Mononuclear cell (primary cell): ENCODE measurements around the gene DOLPP1. TPM values are rescaled to one million over a fixed set of nuclear protein-coding genes. Genes with fewer than 3 reads are reported as not detected.
A peak's percentile ranks its signal among the peaks of the same experiment; 100 is the strongest.
"Not testable (repeated sequence)": the region's sequence is repeated elsewhere in the genome, so short reads cannot be mapped to it uniquely, and the experiment has no call there.

ENCODE experiments used
- H3K27me3 ChIP-seq: 2 replicates; pipeline ENCODE4 v1.6.0; 2011; ENCODE audit warnings: low read length, control low read depth; ENCODE audit not compliant: insufficient read depth
- H3K4me1 ChIP-seq: 2 replicates; pipeline ENCODE4 v1.5.1; 2011; ENCODE audit warnings: mild to moderate bottlenecking, low read length, control low read depth; ENCODE audit not compliant: insufficient read depth
- H3K4me3 ChIP-seq: 2 replicates; pipeline ENCODE4 v1.5.1; 2011; ENCODE audit warnings: mild to moderate bottlenecking, low read length, moderate library complexity
- H3K9me3 ChIP-seq: 2 replicates; pipeline ENCODE4 v1.5.1; 2011; ENCODE audit warnings: low read depth, mild to moderate bottlenecking, control low read depth, low read length
- total RNA-seq: library from RNA; depleted of rRNA; stranded (reverse); fragments of >200 nt; gene quantifications from one replicate; pipeline ENCODE4 v1.2.3, GENCODE V29; 2012

The DOLPP1 gene
- total RNA-seq, 1 donor: 1.9 TPM

DNA sequence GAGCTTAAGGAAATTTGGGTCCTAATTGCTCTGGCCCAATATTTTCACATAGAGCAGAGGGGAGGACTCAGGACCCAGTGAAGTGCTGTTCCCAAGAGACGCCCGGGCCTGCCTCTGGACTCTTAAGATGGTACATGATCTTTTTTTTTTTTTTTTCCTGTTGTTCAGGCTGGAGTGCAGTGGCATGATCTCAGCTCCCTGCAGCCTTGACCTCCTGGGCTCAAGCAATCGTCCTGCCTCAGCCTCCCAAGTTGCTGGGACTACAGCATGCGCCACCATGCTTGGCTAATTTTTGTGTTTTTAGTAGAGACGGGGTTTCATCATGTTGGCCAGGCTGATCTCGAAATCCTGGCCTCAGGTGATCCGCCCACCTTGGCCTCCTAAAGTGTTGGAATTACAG, 49.4 kb downstream of the DOLPP1 start:
- not testable (repeated sequence) for H3K27me3 ChIP-seq, H3K9me3 ChIP-seq, H3K4me3 ChIP-seq, H3K4me1 ChIP-seq

DNA sequence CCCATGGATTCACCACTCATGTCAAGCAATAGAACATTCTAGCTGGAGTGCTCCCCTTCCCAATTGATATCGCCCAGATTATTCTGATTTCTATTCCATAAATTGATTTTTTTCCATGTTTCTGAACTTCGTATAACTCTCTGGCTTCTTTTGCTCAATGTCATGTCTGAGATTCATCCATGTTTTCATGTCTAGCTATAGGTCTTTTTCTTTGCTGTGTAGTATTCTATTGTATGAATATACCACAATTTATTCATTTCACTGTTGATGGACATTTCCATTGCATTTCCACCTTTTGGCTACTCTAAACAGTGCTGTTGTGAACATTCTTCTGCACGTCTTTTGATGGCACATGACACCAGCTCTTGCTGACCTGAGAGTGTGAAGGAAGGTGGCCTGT, 49.9 kb downstream of the DOLPP1 start:
- H3K4me1 ChIP-seq: peaks cover 6% of the 10 kb centered on the region
- no peaks in the 10 kb centered on the region for H3K27me3 ChIP-seq
- no peak overlapping the region for H3K4me3 ChIP-seq
- no peaks in the 10 kb centered on the region for H3K9me3 ChIP-seq

DNA sequence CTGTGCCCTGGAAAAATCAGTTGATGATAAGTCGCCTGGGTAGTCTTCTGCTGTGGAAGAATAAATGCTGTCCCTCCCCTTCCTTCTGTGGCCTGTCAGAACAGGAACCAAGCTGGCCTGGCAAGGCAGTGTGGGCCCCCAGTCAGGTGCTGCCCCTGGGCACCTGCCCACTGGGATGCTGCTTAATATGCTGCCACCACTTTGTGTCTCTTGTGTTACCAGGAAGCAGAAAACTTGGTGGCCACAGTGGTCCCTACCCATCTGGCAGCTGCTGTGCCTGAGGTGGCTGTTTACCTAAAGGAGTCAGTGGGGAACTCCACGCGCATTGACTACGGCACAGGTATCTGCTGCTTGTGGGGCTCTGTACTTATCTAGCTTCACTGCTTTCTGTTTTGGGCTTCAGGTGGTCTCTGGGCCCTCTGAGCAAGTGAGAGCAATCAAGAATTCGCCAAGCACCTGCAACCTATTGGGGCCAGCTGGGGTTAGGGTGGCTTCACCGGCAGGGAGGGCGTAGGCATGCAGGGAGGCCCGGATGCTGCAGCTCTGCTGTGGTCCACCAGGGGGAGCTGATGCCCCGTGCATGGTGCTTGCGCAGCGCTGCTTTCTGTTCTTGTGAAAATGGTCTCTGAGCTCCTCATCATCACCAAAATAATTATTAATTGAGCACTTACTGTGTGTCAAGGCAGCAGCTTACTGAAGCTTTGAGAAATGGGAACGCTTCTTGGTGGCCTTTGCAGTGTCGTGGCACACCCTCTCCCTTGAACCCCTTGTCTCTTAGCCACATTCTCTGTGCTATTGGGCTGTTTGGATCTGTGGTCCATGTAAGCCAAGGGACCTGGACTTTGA, 50.6 kb downstream of the DOLPP1 start:
- Histone ChIP-seq H3K27me3 (no peaks in the 10 kb centered on the region), H3K4me1 (peaks cover 6% of the 10 kb centered on the region), H3K9me3 (no peaks in the 10 kb centered on the region), H3K4me3 (no peak overlapping the region)

DNA sequence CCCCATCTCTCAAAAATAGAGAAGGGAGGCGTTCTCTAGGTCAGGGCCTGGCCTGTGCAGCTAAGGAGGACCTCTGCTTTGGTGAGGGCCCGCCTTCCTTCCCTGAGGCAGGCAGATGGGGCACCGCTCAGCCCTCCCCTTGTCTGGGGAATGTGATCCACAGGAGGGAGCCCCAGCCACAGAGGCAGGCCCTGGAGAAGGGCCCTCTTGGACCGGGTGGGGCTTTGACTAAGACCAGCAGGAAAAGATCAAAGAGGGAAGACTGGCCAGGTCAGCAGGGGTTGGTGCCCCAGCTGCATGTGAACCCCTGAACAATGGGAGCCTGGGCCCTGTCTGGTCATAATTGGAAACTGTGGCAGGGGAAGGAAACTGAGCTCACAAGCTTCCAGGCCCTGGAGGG, 52.2 kb downstream of the DOLPP1 start:
- Histone ChIP-seq H3K4me1 (peaks cover 6% of the 10 kb centered on the region), H3K9me3 (no peaks in the 10 kb centered on the region), H3K27me3 (no peaks in the 10 kb centered on the region), H3K4me3 (no peak overlapping the region)

DNA sequence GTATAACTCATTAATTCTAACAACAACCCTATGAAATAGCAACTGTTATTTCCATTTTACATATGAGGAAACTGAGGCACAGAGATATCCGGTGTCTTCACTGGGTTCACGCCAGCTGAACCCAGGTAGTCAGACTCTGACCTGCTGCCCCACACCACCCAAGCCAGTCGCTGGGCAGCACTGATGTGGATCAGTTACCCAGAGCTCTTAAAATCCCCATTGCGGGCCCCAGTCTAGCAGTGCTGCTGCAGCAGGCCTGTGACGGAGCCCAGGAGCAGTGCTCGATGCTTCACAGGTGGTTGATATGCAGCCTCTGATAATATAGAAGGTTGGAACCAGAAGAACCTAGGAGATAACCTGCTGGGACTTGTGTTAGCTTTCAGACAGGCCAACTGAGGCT, 54.6 kb downstream of the DOLPP1 start:
- Histone ChIP-seq H3K27me3 (no peaks in the 10 kb centered on the region), H3K9me3 (no peaks in the 10 kb centered on the region), H3K4me3 (no peak overlapping the region), H3K4me1 (peaks cover 20% of the 10 kb centered on the region)

DNA sequence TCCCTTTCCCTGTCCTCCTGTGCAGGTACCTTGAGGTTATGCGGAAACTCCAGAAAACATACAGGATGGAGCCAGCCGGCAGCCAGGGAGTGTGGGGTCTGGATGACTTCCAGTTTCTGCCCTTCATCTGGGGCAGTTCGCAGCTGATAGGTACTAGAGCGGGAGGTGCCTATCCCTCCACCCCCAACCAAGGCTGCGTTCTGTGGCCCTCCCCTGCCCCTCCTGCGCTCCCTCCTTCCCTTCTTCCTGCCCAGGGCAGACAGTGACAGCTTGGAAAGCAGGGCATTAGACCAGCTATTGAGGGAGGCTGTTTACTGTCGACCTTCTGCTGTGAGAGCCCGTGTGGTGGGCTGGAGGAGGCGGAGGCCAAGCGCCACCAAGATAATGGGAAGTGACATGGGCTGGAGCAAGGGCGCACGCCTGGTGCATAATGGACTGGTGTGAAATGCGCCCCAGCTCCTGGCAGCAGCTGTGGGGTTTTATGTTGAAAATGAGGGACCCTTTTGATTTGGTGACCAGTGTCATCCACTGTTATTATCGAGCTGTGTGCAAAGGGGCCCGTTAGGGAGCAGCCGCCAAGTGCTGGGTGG, 55.6 kb downstream of the DOLPP1 start:
- peaks cover 28% of the 10 kb centered on the region for H3K4me1 ChIP-seq
- H3K9me3 ChIP-seq: no peaks in the 10 kb centered on the region
- no peak overlapping the region for H3K4me3 ChIP-seq
- H3K27me3 ChIP-seq: no peaks in the 10 kb centered on the region

DNA sequence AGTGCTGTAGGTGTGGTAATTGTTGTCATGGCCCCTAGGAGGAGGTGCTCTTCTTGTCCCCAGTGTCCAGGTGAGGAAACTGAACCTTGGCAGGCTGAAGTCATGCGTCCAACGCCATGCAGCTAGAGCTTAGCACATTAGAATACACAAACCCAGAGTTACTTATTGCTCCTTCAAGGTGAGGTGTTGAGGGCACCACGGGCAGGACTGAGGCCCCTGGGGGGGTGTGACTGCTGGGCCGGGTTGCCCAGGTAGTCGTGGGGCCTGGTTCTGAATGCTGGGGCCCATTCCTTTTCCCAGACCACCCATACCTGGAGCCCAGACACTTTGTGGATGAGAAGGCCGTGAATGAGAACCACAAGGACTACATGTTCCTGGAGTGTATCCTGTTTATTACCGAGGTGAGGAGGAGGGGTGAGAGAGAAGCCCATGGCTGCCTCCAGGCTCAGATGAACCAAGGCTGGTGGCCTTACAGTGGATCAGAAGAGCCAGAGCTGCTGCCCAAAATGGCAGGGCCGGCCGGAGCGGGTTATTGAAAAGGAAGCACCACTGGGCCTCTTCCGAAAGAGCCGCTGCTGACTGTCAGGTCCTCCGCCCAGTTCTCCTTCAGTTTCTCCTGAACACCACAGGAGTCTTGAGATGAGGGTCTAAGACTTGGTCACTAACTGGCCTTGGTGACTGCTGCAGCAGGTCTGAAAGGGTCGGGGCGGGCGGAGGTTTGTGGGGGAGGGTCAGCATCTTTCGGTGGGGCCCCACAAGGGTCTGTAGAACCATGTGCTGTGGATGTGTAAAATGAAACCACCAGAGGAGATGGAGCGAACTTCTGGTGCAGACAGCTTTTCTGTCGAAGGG, 56.6 kb downstream of the DOLPP1 start:
- Histone ChIP-seq H3K27me3 (no peaks in the 10 kb centered on the region), H3K9me3 (no peaks in the 10 kb centered on the region), H3K4me1 (peaks cover 34% of the 10 kb centered on the region), H3K4me3 (no peak overlapping the region)

DNA sequence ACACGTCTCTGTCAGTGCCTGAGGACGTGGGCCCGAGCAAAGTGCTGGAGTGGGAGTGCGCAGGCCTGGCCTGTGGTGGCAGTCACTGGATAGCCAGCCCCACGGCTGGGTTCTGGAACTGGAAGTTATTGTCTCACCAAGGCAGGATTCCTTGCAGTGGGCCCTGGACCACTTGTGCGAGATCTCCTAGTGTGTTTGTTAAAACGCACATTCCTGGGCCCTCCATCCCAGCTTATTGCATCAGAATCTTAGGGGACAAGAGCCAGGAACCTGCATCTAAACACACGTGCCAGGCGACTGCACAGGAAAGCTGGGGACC, 57.2 kb downstream of the DOLPP1 start:
- Histone ChIP-seq H3K27me3 (no peaks in the 10 kb centered on the region), H3K4me1 (peaks cover 40% of the 10 kb centered on the region), H3K4me3 (no peak overlapping the region), H3K9me3 (no peaks in the 10 kb centered on the region)

DNA sequence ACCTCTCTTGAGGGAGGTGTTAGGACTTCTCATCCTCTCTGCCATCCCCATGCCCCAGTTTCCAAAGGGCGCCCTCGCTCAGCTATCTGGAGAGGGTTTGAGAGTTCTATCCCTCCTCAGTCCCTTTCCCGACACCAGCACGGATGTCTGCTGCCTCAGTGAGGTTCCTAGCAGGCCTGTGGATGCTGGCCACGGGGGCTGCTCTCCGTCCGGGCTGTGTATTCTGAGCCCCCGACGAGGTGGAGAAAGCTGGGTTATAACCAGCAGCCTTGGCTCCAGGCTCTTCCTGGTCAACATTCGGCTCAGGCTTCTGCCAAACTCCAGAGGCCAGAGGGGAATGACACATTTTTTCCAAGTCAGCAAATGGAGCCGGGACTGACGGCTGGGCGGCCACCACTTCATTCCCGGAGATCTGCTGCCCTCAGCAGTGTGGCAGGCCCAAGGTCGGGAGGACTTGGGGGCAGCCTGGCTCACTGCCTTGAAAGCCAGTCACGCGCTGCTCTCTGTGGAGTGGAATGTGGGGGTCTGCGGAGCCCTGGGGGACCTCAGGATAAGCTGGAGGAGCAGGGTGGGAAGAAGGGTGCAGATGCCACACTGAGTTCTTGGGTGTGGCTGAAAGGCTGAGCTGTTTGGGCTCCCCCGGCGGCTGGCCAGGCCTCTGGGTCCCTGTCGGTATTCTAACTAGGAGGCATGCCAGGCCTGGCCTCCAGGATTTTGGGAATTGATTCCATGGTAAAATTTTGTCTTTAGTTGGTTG, 57.7 kb downstream of the DOLPP1 start:
- H3K4me3 ChIP-seq: no peak overlapping the region

DNA sequence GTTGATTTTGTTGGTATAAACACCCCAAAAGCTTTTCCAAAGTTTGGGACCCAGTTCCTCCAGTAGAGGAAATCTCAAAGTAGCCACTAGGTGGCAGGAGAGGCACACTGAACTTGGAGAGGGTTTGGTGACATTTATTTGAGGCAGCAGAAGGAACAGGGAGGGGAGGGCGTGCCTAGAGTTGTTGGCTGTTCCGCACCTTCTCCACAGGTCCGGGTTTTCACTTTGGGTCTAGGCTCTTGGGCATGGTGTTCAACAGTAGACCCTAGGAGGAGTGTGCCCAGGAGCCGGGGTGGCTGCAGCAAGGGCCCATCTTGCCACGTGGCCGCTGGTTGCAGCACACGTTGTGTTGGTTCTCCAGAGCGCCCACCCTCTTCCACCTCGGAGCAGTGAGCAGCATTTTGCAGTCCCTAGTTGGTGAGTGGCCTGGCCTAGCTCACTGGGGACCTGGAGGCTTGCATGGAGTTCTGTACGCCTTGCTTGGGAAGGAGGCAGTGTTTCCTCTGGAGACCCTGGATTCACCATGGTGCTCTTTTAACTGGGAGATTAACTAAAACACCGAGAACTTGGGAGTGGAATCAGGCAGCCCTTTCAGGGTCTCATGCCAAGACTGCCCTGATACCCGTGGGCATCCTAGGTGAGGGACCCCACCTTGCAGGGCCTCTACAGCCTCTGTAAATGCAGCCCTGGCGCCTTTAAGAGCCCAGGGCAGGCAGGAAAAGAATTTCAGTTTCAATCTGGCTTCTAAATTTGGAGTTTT, 58.5 kb downstream of the DOLPP1 start:
- Histone ChIP-seq H3K4me3 (peak overlapping the region; percentile 22), H3K4me1 (peaks cover 42% of the 10 kb centered on the region), H3K27me3 (no peaks in the 10 kb centered on the region), H3K9me3 (no peaks in the 10 kb centered on the region)

More for the DNA sequence above, 57.7 kb downstream of the DOLPP1 start:
- Histone ChIP-seq H3K9me3 (no peaks in the 10 kb centered on the region), H3K4me1 (peaks cover 42% of the 10 kb centered on the region), H3K27me3 (no peaks in the 10 kb centered on the region)

DNA sequence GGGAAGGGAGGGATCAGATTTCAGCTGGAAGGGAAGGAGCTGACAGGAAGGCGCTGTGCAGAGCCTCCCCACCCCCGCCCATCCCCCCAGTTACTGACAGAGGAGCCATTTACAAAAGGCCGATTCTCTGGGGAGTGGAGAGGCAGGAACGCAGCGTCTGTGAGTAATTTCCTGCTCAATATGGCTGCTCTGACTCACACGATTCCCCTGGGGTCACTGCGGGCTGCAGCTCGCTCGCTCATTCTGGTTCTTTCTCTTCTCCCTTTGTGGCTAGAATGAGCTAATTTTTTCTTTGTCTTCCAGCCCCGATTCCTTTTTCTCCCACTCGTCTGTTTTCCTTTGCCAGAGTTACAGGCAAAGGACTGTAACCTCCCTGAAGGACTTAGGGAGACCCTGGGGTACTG, 59.1 kb downstream of the DOLPP1 start:
- Histone ChIP-seq H3K4me3 (peak overlapping the region; percentile 22), H3K9me3 (no peaks in the 10 kb centered on the region), H3K27me3 (no peaks in the 10 kb centered on the region), H3K4me1 (peaks cover 42% of the 10 kb centered on the region)
